Gastrocnemius medialis (tissue), 4 donors: ENCODE results near the gene PPP1R12A.

Experiments used
- CTCF ChIP-seq, 5 experiments: fragments of 450-650 bp in 3 of 5; fragments of 200-600 bp in 2 of 5; sonication (generic) in 2 of 5; IDR thresholded peaks in 4 of 5; conservative IDR thresholded peaks in 1 of 5; 1 replicate in 4 of 5; 2 replicates in 1 of 5; pipeline ENCODE4 v1.5.1; 2016 to 2019; ENCODE audit warnings: antibody characterized with exemption in 5 of 5, mild to moderate bottlenecking in 3 of 5, moderate library complexity in 3 of 5
- POLR2A ChIP-seq, 2 donors: fragments of 450-650 bp; IDR thresholded peaks; one replicate each; pipeline ENCODE4 v1.6.1; 2017; ENCODE audit warnings: antibody characterized with exemption in 2 of 2, mild to moderate bottlenecking in 2 of 2, moderate library complexity in 2 of 2

- TF ChIP-seq CTCF (IDR thresholded peaks at IDR 0.05 in 4 of 5, conservative IDR thresholded peaks at IDR 0.05 in 1 of 5) (no peak), POLR2A (IDR thresholded peaks at IDR 0.05) (no peak)
These were observed 9.4 kb downstream of the PPP1R12A start for GRCh38 chr12:79925492-79925891.
